ENCODE measurements around the gene DMD.

- TF ChIP-seq CTCF (conservative IDR thresholded peaks at IDR 0.05 in 1 of 2, IDR thresholded peaks at IDR 0.05 in 1 of 2; ENCODE audit: low read depth in 1 of 2, low read length in 2 of 2) (no peak), EZH2 (IDR thresholded peaks at IDR 0.05; ENCODE audit: low read length, missing control alignments) (no peak)
Observed at GRCh38 chrX:31397119-31397518, 1814.2 kb downstream of the DMD start.
